GM18861 (cell line): Measurements from ENCODE around the gene TAS2R13.

Source experiments
- ATAC-seq: cut with Tn5 transposase; IDR thresholded peaks from one replicate; pipeline ENCODE4 v1.9.1; 2021; ENCODE audit not compliant: unreplicated experiment

Gene TAS2R13

GRCh38 chr12:10873378-10873777 lies 36.0 kb downstream of the TAS2R13 start:
- ATAC-seq, result no peak

DNA sequence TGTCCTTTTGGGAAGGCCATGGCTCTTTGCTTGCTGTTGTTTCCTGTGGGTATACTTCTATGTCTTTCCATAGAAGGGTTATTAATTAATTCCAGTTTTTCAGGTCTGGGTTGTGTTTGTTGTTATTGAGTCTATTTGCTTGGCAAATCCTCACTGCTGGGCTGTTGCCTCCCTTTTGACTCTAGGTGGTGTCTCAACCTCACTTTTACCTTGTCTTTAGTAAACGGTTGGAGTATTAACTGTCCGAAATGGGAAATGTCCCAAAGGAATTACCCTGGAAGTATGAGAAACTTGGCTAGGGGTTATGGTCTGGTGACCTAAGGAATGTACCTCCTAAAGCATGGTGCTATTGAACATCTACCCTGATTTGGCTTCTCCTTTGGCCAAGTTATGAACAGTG lies 42.0 kb downstream of the TAS2R13 start:
- ATAC-seq, result no peak

- no peak for ATAC-seq
Measured at GRCh38 chr12:10863512-10864218, 45.7 kb downstream of the TAS2R13 start.

- no peak for ATAC-seq
Measured at GRCh38 chr12:10861366-10861765, 48.0 kb downstream of the TAS2R13 start.
